HG03575 (cell line): Measurements from ENCODE around the gene TNS1.
"Not testable (repeated sequence)": the region's sequence is repeated elsewhere in the genome, so short reads cannot be mapped to it uniquely, and the experiment has no call there.

ENCODE experiments used
- ATAC-seq: cut with Tn5 transposase; IDR thresholded peaks from one replicate; pipeline ENCODE4 v1.9.1; 2021; ENCODE audit not compliant: unreplicated experiment, insufficient number of reproducible peaks, low FRiP score; ENCODE audit errors: extremely low read depth

Gene TNS1

DNA sequence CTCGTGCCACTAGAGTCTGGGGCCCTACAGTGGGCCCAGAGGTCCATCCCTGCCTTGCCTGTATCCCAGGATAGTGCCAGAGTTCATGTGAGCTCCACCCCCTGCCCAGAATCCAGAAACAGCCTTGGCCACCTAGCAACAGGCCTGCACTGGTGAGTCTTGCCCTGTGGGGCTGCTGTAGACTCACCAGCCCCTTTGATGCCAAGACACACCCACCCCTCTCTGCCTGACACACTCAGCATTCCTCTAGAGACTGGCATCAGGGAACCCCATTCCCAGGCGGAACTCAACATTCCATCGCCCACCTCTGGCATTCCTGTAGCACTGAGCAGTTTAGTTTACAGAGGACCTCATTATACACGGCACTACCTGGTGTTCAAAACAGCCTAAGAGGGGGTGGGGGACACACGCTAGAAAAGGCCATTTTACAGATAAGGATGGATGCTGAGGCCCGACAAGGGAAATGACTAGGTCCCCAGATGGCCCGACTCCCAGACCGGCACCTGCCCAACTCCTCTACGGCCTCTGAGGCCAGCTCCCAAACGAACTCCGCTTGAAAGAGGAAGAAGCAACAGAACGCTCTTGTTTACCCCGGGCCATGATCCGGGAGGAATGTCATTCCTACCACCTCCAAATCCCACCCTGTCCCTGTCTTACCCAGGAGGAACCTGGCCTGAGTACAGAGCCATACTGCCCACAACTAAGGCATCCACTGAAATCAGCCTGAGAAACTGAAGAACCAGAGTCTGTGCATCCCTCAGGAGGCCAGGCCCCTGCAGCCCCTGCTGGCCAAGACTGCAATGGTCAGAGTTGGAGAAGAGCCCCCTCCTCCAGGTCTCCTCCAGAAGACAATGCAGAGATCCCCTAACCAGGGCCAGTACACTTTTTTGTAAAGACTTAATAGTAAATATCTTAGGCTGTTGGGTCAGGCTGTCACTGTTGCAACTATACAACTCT, 180.2 kb downstream of the TNS1 start:
- ATAC-seq, result no peak

DNA sequence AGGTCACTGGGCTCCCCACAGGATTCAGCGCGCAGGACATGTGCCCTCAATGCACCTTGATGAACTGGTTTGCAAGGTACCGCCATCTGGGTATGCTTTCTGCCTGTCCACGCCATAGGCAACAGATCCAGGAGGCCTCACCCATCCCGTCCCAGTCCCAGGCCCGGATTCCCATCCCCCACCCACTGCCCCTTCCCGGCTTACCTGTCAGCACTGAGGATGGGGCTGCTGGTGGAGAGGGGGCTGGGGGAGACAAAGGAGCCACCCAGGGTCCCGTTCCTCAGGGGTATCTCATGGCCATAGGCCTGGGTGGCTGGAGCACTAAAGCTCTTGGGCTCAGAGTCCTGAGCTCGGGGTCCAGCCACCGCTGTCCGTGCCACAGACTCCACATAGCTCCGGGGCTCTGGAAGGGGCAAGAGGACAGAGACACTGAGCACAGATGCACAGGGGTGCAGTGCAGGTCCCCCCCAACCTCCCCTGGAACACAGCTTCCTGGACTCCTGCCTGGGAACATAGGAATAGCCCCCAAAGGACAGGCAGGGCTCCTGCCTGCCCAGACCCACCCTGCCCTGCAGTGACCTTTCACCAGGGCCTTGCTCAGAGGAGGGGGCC, 181.2 kb downstream of the TNS1 start:
- ATAC-seq, result no peak

DNA sequence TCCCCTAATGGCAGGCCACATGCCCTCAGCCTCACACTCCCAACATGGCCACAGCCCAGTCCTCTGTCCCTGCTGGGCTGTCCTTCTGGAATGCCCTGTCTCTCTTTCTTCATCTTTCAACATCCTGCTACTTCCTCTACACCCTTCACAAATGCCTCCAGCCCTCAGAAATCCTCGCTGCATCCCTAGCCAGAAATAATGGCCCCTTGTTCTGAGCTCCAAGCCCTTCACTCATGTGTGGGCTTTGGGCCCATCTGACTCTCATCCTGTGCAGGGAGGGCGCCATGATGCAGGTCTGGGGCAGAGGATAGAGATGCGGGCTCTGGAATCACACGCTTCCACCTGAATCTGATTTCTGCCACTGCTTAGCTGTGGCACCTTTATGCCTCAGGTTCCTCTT, 181.9 kb downstream of the TNS1 start:
- ATAC-seq, result no peak

DNA sequence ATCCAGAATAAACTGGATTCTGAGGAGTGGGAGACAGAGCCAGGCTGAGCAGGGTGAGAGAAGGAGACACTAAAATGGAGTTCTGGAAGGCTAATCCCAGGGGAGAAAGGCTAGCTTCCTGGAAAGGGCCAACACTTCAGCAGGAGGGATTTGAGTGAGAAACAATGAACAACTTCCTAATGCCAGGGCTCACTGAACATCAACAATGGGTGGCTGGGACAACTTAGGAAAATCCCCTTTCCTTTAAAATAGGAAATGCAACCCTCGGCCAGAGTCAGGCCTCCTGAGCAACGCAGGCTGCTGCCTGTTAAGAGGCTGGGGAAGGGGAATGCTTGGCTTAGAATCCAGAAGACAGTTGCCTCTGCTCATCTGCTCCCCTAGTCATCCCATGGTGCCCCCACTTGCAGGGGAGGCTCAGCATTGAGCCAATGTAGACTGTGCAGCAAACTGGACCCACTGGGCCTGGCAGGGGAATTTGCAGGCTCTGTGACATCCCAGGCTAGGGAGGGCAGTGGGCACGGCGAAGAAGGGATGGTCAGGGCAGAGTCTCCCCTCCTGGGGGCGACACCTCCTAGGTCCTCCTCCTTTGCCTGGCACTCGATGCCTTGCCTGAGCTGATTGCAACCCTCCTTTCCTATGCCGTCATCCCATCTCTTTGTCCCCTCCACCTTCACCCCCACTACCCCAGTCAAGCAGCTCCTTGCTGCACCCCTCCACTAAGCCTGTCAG, 182.5 kb downstream of the TNS1 start:
- no peak for ATAC-seq

DNA sequence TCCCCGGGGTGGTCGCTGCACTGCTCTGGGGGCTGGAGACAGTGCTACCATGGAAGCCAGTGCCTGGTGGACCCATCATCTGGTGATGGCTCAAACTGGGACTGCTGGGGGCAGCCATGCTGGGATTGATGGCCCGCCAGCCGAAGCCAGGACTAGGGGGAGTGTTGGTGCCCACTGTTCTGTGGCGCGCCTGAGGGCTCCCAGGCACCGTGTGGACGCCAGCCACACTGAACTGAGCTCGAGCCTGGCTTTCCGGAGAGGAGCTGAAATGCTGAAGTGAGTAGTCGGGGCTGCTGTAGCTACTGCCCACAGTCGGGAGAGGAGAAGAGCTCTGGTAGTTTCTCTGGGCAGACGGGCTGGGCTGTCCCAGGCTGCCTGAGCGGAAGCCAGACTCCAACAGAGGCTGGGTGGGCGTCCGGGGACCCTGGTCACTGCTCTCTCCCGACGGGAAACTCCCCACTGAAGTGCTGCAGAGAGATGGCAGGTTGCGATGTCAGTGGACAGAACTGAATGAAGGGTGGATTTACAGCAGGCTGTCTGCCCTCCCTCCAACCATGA, 184.4 kb downstream of the TNS1 start:
- ATAC-seq, result no peak

DNA sequence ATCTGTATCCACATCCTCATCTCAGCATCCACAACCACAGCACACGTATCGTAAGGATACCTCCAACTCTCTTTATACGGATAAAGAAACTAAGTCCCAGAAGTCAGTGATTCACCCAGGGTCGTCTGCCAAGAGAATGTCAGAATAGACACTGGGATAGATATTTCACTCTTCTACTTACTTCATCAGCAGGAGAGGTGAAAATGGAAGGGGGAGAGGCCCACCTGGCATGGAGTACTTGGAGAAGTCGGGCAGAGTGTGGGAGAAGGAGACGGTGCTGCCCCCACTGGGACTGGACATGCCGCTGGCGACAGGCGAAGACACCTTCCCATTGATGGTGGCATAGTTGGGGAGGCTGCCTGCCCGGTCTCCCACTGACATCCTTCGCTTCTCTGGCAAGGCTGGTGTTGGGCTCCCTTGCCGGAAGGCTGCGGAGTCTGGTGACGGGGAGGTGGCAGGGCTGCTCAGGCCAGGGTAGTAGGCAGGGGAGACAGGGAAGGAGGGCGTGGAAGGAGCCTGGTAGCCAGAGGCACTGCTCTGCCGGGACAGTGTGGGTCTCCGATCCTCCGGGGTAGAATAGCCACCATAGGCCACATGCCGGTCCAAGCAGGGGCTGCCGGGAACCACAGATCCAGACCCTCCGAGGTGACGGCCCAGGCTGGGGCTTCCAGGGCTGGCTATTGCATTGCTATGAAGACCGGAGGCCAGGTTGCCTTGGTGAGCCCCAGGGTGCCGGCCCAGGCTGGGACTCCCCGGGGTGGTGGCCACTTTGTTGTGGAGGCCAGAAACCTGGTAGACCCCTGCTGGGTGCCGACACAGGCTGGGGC, 185.1 kb downstream of the TNS1 start:
- no peak for ATAC-seq

DNA sequence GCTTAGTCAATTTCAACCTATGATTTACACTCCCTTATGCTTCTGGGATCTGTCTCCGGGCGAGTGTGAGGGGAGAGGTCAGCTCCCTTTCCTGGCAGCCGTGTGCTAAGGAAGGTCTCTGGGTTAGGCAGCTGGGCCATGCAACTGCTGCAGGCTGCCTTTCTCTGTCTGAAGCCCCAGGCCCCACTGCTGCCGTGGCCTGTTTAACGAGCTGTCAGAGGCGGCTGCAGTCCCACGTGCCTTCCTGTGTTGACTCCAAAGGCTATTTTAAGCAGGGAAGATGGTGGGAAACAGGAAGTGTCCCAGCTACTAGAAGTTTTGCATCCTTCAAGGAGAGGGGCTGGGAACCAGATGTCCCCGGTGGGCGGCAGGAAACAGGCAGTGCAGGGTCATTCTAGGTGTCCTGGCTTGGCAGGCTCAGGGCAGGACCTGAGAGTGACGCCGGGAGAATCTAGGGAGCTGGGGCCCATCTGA, 186.4 kb downstream of the TNS1 start:
- no peak for ATAC-seq

DNA sequence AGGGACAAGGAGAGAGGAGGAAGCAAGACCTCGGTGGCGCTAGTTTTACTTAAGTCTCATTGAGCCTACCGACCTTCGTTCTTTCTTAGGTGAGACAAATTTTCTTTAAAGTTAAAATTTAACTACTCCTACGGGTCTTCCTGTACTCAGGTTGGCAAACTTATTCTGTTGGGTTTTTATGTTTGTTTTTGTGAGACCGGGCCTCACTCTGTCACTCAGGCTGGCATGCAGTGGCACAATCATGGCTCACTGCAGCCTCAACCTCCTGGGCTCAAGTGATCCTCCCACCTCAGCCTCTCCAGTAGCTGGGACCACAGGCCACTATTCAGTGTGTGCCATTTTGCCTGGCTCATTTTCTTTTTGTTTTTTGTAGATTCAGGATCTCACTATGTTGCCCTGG, 189.0 kb downstream of the TNS1 start:
- no peak for ATAC-seq

DNA sequence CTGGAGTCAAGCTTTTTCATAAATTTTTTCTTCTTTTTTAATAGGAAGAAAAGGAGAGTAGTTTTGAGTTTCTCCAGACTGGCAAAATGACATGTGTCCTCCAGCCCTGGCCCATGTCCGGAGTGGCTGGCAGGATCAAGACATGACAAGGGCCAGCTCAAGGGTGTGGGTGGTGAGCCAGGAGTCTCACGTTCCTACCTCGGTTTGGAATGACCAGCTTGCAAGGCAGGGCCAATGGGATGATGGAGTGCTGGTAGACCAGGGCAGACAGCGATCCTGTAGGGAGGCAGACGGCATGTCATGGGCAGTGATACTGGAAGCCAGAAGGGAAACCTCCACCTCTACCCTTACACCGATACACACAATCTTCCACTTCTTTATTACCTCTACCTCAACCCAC, 190.6 kb downstream of the TNS1 start:
- no peak for ATAC-seq

DNA sequence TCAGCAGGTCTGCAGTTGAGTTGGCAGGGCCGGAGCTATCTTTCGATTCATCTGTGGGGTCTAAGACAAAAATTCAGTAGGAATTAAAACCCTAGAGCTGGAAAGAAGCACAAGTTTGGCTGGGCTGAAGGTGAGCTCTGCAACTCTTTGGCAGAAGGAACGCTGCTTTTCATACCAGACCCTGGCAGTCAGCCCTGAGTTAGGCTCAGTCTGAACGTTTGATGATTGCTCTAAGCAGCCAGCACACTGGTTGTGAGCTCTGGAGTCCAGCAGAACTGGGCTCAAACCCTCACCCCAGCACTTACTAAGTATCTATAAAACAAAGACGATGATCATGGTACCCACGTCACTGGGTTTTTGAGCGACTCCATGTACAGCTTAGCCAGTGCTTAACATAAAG, 192.5 kb downstream of the TNS1 start:
- ATAC-seq, result no peak

DNA sequence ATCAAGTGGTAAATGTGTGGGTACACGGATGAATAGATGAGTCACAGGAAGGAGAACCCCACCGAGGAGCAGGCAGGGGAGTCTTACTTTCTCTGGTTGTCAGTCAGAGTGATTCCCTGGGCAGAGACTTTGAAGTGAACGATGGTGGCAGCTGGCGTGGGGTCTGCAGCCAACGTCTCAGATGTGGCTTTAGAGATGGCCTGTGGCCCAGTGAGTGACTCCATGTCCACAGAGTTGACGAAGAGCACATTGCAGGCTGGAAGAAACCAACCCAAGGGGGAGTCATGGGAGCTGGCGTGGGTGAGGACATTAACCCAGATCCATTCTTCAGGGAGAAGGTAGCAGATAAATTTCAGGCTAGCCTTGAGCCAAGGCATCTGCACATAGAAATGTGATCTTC, 193.1 kb downstream of the TNS1 start:
- no peak for ATAC-seq

DNA sequence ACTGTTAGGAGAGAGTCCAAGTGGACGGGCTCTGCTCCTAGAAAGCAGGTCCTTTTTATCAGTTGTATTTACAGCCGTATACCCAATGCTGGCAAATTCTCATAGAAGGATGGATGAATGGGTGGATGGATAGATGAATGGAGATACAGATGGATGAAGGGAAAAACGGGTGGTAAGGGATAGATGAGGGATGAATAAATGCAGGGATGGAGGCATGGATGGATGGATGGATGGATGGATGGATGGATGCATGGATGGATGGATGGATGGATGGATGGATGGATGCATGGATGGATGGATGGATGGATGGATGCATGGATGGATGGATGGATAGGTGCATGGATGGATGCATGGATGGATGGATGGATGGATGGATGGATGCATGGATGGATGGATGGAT, 193.8 kb downstream of the TNS1 start:
- ATAC-seq, result not testable (repeated sequence)

DNA sequence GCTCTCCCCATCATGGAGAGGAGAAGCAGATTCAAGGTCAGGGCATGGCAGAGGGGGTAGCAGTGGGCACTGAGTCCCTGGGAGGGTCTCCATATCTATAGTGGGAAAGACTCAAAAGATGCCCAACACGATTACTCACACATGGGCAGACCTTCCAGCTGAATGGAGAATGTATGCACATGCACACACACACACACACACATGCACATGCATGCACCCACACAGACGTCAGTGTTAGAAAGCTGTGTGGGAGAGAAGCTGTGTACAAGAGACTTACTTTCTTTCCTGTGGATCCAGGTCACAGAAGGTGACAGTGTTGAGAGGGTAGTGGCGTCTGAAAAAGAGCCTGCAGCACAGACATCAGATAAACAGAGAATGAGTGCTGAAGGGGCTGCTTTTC, 194.5 kb downstream of the TNS1 start:
- ATAC-seq, result no peak

DNA sequence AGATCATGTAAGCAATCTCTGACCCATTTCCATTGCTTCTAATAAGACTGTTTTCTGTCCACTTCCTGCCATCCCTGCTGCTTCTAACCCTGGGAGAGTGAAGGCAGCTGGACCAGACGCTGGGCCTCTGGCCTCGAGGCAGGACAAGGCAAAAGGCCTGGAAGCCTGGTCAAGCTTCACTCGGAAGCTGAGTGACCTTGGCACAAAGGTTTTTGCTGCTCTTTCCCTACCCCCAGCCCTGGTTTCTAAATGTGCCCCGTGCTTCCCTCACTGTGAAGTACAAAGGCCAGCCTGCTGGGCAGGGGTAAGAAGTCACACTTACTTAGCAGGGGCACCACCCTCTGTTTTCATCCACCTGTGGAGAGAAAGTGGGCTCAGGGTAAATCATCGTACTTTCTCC, 195.0 kb downstream of the TNS1 start:
- ATAC-seq, result no peak

DNA sequence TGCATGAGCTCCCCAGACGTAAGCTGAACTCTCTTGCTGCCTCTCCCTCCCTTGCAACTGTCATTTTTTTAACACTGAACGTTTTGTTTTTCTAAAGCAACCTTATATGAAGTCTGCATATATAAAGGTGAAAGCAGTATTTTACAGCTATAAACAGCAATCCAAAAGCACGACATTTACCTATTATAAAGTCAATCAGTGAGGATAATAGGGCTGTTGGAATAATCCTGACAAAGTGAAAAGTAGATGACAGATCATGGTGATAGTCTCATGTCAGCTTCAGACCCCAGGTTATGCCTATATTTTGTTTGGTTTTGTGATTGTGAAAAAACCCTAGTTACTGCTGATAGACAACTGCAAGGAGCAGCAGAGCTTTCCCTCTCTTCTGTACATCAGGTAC, 195.8 kb downstream of the TNS1 start:
- no peak for ATAC-seq

DNA sequence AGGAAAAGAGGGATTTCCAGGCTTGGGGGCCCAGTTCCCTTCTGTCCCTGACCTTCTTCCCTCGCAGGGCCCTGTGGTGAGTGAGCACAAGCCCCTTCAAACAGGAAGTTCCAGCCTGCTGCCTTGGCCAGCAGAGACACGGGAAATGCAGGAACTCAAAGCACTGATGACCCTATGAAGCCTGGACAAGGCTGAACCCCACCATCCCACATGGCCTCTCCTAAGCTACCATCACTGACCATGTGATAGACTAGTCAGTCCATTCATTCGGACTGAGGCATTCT, 196.4 kb downstream of the TNS1 start:
- ATAC-seq, result no peak

DNA sequence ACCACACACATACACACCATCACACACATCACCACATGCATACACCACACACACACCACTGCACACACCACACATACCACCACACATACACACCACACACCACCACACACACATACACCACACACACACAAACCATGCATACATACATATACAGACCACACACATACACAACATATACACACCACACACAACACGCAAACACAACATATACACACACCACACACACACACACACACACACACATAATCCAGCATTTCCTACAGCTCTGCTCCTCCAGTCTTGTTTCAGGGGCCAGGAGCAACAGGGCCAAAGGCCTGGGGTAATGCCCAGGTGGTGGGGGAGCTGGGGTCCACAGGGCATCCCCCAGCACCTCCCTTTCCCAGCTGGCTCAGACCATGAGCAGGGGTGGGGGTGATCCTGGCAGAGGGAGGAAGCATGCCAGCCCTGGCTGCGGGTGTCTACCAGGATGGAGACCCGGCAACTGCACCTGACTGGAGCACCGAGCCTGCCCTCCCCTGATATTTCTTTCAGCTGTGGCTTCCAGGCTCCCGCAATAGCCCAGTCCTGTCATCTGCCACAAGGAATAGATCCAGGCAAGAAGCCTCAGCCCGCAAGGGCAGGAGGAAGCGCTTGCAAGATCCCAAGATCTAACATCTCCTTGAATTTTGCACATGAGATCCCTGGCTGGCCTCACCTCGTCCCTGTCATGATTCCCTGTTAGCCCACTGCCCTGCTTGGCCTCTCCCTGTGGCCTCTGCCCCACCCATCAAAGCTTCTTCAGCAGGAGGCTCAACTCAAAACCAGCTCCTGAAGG, 196.9 kb downstream of the TNS1 start:
- ATAC-seq, result no peak
